ENCODE measurements around the gene BBS9.

BBS9 gene

DNA sequence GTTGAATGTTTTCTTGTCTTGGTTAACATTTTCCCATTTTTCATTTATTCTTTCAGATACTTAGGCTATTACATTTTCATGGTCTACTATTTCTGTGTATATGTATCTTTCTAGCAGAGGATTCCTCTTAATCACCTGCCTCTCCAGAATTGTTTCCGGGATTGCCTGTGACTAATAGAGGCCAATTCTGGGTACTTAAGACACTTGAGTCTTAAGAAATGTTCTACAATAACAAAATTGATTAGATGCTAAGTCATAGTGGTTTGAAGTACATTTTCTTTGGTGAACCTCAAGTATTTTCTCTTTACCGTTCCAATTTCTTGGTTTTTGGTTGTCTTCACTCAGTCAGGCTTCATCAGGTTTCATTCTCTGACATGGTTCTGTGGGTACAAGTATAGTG lies 26.4 kb downstream of the BBS9 start:
- TF ChIP-seq FOXP2 (optimal IDR thresholded peaks at IDR 0.05; ENCODE audit: borderline replicate concordance, extremely low read depth, extremely low read length, insufficient read depth) (no peak), SIN3A (IDR thresholded peaks at IDR 0.05; ENCODE audit: borderline replicate concordance, insufficient read depth, low read length) (no peak), TAF1 (IDR thresholded peaks at IDR 0.05; ENCODE audit: borderline replicate concordance, insufficient read depth, low read length) (no peak), POLR2AphosphoS5 (IDR thresholded peaks at IDR 0.05; ENCODE audit: low read depth, low read length) (no peak)
- TF ChIP-seq, protein P1, sequence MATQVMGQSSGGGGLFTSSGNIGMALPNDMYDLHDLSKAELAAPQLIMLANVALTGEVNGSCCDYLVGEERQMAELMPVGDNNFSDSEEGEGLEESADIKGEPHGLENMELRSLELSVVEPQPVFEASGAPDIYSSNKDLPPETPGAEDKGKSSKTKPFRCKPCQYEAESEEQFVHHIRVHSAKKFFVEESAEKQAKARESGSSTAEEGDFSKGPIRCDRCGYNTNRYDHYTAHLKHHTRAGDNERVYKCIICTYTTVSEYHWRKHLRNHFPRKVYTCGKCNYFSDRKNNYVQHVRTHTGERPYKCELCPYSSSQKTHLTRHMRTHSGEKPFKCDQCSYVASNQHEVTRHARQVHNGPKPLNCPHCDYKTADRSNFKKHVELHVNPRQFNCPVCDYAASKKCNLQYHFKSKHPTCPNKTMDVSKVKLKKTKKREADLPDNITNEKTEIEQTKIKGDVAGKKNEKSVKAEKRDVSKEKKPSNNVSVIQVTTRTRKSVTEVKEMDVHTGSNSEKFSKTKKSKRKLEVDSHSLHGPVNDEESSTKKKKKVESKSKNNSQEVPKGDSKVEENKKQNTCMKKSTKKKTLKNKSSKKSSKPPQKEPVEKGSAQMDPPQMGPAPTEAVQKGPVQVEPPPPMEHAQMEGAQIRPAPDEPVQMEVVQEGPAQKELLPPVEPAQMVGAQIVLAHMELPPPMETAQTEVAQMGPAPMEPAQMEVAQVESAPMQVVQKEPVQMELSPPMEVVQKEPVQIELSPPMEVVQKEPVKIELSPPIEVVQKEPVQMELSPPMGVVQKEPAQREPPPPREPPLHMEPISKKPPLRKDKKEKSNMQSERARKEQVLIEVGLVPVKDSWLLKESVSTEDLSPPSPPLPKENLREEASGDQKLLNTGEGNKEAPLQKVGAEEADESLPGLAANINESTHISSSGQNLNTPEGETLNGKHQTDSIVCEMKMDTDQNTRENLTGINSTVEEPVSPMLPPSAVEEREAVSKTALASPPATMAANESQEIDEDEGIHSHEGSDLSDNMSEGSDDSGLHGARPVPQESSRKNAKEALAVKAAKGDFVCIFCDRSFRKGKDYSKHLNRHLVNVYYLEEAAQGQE (IDR thresholded peaks at IDR 0.05; ENCODE audit: insufficient read depth in 1 of 2, low read depth in 2 of 2, low read length in 2 of 2) = no peak

DNA sequence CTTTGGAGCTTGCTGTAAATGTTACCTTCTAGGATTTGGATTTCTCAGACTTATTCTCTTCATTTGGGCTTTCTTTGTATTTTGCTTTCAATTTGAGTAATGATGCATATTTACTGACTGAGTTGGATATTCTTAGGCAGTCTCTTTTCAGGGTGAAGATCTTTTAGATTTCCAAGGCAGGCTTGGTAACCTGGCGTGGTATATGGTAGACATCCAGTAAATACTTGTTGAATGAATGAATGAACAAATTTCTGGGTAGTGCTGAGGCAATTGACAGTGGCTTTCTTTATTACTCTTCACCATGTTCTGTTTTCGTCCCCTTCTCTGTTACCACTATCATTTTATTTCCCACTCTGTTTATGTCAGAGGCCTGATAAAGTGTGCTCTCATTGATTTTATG lies 27.1 kb downstream of the BBS9 start:
- TF ChIP-seq POLR2AphosphoS5 (IDR thresholded peaks at IDR 0.05; ENCODE audit: low read depth, low read length) (no peak), FOXP2 (optimal IDR thresholded peaks at IDR 0.05; ENCODE audit: borderline replicate concordance, extremely low read depth, extremely low read length, insufficient read depth) (no peak), TAF1 (IDR thresholded peaks at IDR 0.05; ENCODE audit: borderline replicate concordance, insufficient read depth, low read length) (no peak), SIN3A (IDR thresholded peaks at IDR 0.05; ENCODE audit: borderline replicate concordance, insufficient read depth, low read length) (no peak)
- TF ChIP-seq, protein P1 (IDR thresholded peaks at IDR 0.05; ENCODE audit: insufficient read depth in 1 of 2, low read depth in 2 of 2, low read length in 2 of 2) = no peak

DNA sequence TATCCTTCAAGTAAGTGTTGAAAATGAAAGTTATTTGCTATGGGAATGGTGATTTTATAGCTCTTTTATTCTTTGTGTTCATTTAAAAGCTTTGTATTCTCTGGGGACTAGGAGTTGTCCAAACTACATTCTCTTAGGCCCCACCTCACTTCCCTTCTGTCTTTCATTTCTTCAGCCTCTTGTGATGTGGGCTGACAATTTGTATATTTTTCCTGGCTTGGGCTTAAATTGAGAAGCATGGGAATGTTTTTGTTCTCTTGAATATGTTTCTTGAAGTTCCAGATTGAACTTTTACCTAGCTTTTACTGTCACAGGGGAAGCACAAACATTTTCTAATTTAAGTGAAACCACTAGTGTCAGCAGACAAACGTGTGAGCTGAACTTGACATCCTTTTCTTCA lies 27.9 kb downstream of the BBS9 start:
- TF ChIP-seq FOXP2 (optimal IDR thresholded peaks at IDR 0.05; ENCODE audit: borderline replicate concordance, extremely low read depth, extremely low read length, insufficient read depth) (no peak), TAF1 (IDR thresholded peaks at IDR 0.05; ENCODE audit: borderline replicate concordance, insufficient read depth, low read length) (no peak), SIN3A (IDR thresholded peaks at IDR 0.05; ENCODE audit: borderline replicate concordance, insufficient read depth, low read length) (no peak), POLR2AphosphoS5 (IDR thresholded peaks at IDR 0.05; ENCODE audit: low read depth, low read length) (no peak)
- TF ChIP-seq, protein P1 (IDR thresholded peaks at IDR 0.05; ENCODE audit: insufficient read depth in 1 of 2, low read depth in 2 of 2, low read length in 2 of 2) = no peak

DNA sequence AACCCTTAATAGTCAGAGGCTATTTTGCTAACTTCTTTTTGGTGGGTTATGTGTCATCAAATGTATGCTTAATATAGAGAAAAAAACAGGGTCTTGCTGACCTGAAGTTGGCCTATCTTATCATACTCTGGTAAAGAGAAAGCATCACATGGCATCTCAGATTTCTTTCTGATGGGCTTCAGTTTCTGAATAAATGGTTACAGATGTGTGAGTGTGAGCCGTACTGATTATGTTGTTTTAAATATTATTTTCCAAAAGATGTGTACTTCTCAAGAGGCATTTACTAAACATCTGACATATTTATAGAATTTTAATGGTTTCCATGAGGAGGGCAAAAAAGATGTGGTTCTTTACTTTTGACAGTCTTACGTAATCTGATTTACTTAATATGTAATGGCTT lies 28.4 kb downstream of the BBS9 start:
- TF ChIP-seq, protein P1 (IDR thresholded peaks at IDR 0.05; ENCODE audit: insufficient read depth in 1 of 2, low read depth in 2 of 2, low read length in 2 of 2) = no peak
- TF ChIP-seq SIN3A (IDR thresholded peaks at IDR 0.05; ENCODE audit: borderline replicate concordance, insufficient read depth, low read length) (no peak), FOXP2 (optimal IDR thresholded peaks at IDR 0.05; ENCODE audit: borderline replicate concordance, extremely low read depth, extremely low read length, insufficient read depth) (no peak), TAF1 (IDR thresholded peaks at IDR 0.05; ENCODE audit: borderline replicate concordance, insufficient read depth, low read length) (no peak), POLR2AphosphoS5 (IDR thresholded peaks at IDR 0.05; ENCODE audit: low read depth, low read length) (no peak)

DNA sequence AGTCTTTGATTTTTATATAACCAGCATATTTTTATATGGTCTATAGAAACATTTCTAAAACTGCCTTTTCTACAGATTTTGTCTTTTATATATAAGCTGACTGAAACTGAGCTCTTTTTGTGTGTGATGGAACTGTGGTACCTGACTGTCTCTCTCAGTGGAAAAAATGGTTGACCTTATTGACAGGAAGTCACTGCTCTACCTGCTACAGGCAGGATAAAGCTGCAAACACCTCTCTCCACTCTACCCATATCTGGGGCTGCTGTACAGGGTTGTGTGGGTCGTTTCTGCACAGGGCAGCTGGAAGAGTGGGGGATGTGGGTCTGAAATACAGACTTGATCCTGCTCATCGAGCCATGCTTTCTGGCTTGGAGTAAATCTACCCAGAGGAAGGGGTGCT lies 48.5 kb downstream of the BBS9 start:
- TF ChIP-seq, protein P1 (IDR thresholded peaks at IDR 0.05; ENCODE audit: insufficient read depth in 1 of 2, low read depth in 2 of 2, low read length in 2 of 2) = no peak
